K562 (cell line): ENCODE data around the gene OR8A1. TPM values are rescaled to one million over a fixed set of nuclear protein-coding genes. Genes with fewer than 3 reads are reported as not detected.

Experiments
- ATAC-seq: fragments of 200-7000 bp; cut with Tn5 transposase; 3 replicates; pipeline ENCODE4 v1.9.1; 2020; ENCODE audit warnings: moderate library complexity
- BruUV-seq: library from RNA; stranded (reverse); fragments of 400-500 nt; replicated peaks from 2 replicates; lab custom pipeline; 2021; lab: Mats Ljungman, UMichigan
- CTCF ChIA-PET: fragments of 300-600 bp; formaldehyde crosslinking; extraction: SDS; loops from one replicate; lab custom pipeline; 2021; ENCODE audit warnings: low intra/inter-chr PET ratio; lab: Yijun Ruan, JAX
- POLR2A ChIA-PET: fragments of 300-600, 350-650 bp; sonication (Branson Sonifier 250); formaldehyde crosslinking; extraction: SDS; loops from one replicate; lab custom pipeline; 2021; ENCODE audit warnings: antibody characterized with exemption, inconsistent platforms; lab: Yijun Ruan, JAX
- DNase-seq, 4 experiments: peaks; one replicate each; pipeline versions ENCODE4 v3.0.0 to v3.0.0-alpha.2; 2011 to 2018; ENCODE audit warnings: low spot score in 3 of 4, mixed read lengths in 3 of 4; ENCODE audit errors: extremely low read depth in 1 of 4
- FAIRE-seq: peaks from 2 replicates; lab custom pipeline; 2011; peaks lifted over from hg19 to GRCh38; lab: Jason Lieb, UNC
- H2AFZ ChIP-seq: 2 replicates; pipeline ENCODE4 v1.6.0; 2011; ENCODE audit warnings: low read depth, low read length, control low read depth, inconsistent platforms
- H3K27ac ChIP-seq: fragments of 200-600 bp; 3 replicates; pipeline ENCODE4 v1.8.0; 2011; ENCODE audit warnings: low read depth, mild to moderate bottlenecking, control low read depth, inconsistent platforms, low read length, moderate library complexity, mixed read lengths; ENCODE audit errors: extremely low read depth
- H3K27me3 ChIP-seq, 2 experiments: fragments of 300-600 bp in 1 of 2; 2 replicates in 1 of 2; 3 replicates in 1 of 2; pipeline versions ENCODE4 v1.6.0 to v1.8.0; 2011; ENCODE audit warnings: inconsistent platforms in 2 of 2, low read length in 2 of 2, mild to moderate bottlenecking in 1 of 2, mixed read lengths in 1 of 2, moderate library complexity in 1 of 2; ENCODE audit not compliant: control insufficient read depth in 2 of 2, insufficient read depth in 2 of 2
- H3K36me3 ChIP-seq: fragments of 300-600 bp; 3 replicates; pipeline ENCODE4 v1.8.0; 2011; ENCODE audit warnings: mild to moderate bottlenecking, low read length, inconsistent platforms; ENCODE audit not compliant: control insufficient read depth, insufficient read depth
- H3K4me1 ChIP-seq, 2 experiments: fragments of 200-600 bp in 1 of 2; replicated peaks in 1 of 2; 2 replicates in 1 of 2; 3 replicates in 1 of 2; pipeline versions ENCODE4 v1.5.1 to v1.8.0; 2011; ENCODE audit warnings: inconsistent platforms in 2 of 2, low read length in 2 of 2, mild to moderate bottlenecking in 1 of 2, mixed read lengths in 1 of 2, moderate library complexity in 1 of 2; ENCODE audit not compliant: control insufficient read depth in 2 of 2, insufficient read depth in 2 of 2
- H3K4me2 ChIP-seq: 2 replicates; pipeline ENCODE4 v1.6.1; 2011; ENCODE audit warnings: low read length, control low read depth, inconsistent platforms, mixed read lengths; ENCODE audit not compliant: insufficient read depth
- H3K4me3 ChIP-seq: fragments of 200-600 bp; sonication (generic), shearing (Covaris generic); 2 replicates; pipeline ENCODE4 v1.5.1; 2016; ENCODE audit warnings: control low read depth, inconsistent platforms
- H3K79me2 ChIP-seq: fragments of 200-600 bp; 3 replicates; pipeline ENCODE4 v1.8.0; 2011; ENCODE audit warnings: low read length, inconsistent platforms; ENCODE audit not compliant: control insufficient read depth, insufficient read depth
- H3K9ac ChIP-seq, 2 experiments: 2 replicates each; pipeline versions ENCODE4 v1.6.0 to v1.6.1; 2011; ENCODE audit warnings: low read depth in 2 of 2, low read length in 2 of 2, control low read depth in 1 of 2, inconsistent platforms in 1 of 2, mild to moderate bottlenecking in 1 of 2, mixed read lengths in 1 of 2; ENCODE audit not compliant: insufficient read depth in 1 of 2
- H3K9me1 ChIP-seq: one replicate; pipeline ENCODE4 v1.6.0; 2011; ENCODE audit warnings: inconsistent platforms, mild to moderate bottlenecking, low read length, moderate library complexity; ENCODE audit not compliant: control insufficient read depth, insufficient read depth
- H3K9me3 ChIP-seq: replicated peaks from 2 replicates; pipeline ENCODE4 v1.5.1; 2011; ENCODE audit warnings: low read depth, low read length, inconsistent platforms; ENCODE audit not compliant: control insufficient read depth, insufficient read depth
- H4K20me1 ChIP-seq: replicated peaks from 2 replicates; pipeline ENCODE4 v1.6.1; 2011; ENCODE audit warnings: low read length, inconsistent platforms, mixed read lengths; ENCODE audit not compliant: control insufficient read depth, insufficient read depth
- EHMT2 ChIP-seq: fragments of 450-650 bp; IDR thresholded peaks from 2 replicates; pipeline ENCODE4 v1.6.1; 2018; ENCODE audit warnings: antibody characterized with exemption
- ELF2 ChIP-seq: fragments of 250-450 bp; sonication (Bioruptor Pico); IDR thresholded peaks from 2 replicates; pipeline ENCODE4 v1.5.0; 2021; ENCODE audit warnings: mild to moderate bottlenecking
- KLF13 ChIP-seq: fragments of 450-650 bp; IDR thresholded peaks from 2 replicates; pipeline ENCODE4 v1.6.1; 2016; ENCODE audit warnings: missing genetic modification characterization, low read depth, mild to moderate bottlenecking, missing compliant biosample characterization, moderate library complexity, borderline replicate concordance
- NFXL1 ChIP-seq: fragments of 450-650 bp; formaldehyde crosslinking; IDR thresholded peaks from 2 replicates; pipeline ENCODE4 v1.4.0; 2021; ENCODE audit warnings: mild to moderate bottlenecking
- PCBP1 ChIP-seq: fragments of 200-400 bp; formaldehyde crosslinking; IDR thresholded peaks from 2 replicates; pipeline ENCODE4 v1.6.1; 2018; ENCODE audit warnings: mild to moderate bottlenecking, low read depth, low read length; ENCODE audit not compliant: poor library complexity, severe bottlenecking
- SAFB ChIP-seq: fragments of 200-400 bp; formaldehyde crosslinking; IDR thresholded peaks from 2 replicates; pipeline ENCODE4 v1.6.1; 2017; ENCODE audit warnings: low read depth, low read length, borderline replicate concordance
- SIN3B ChIP-seq: fragments of 450-650 bp; IDR thresholded peaks from 2 replicates; pipeline ENCODE4 v1.6.1; 2017; ENCODE audit warnings: low read depth, mild to moderate bottlenecking, moderate library complexity
- SMAD2 ChIP-seq: fragments of 150-350 bp; IDR thresholded peaks from 2 replicates; pipeline ENCODE4 v1.6.1; 2014; ENCODE audit warnings: low read depth, mild to moderate bottlenecking, low read length
- SMARCC2 ChIP-seq: fragments of 450-650 bp; IDR thresholded peaks from 2 replicates; pipeline ENCODE4 v1.6.1; 2017; ENCODE audit warnings: antibody characterized with exemption, moderate library complexity, mild to moderate bottlenecking, low read depth
- TAF1 ChIP-seq: IDR thresholded peaks from 2 replicates; pipeline ENCODE4 v1.6.1; 2011; ENCODE audit warnings: mild to moderate bottlenecking, low read length, moderate library complexity; ENCODE audit not compliant: insufficient read depth, control insufficient read depth, severe bottlenecking; ENCODE audit errors: extremely low read depth
- ZBTB8A ChIP-seq: fragments of 450-650 bp; IDR thresholded peaks from 2 replicates; pipeline ENCODE4 v1.6.1; 2018; ENCODE audit warnings: mild to moderate bottlenecking, moderate library complexity; ENCODE audit not compliant: partially characterized antibody
- ZNF217 ChIP-seq: sonication (generic); formaldehyde crosslinking; IDR thresholded peaks from 2 replicates; pipeline ENCODE4 v1.8.0; 2022; ENCODE audit warnings: mild to moderate bottlenecking, missing genetic modification reagents
- ZNF23 ChIP-seq: fragments of 250-450 bp; sonication (Bioruptor Pico); IDR thresholded peaks from 2 replicates; pipeline ENCODE4 v1.4.0; 2020; ENCODE audit warnings: mild to moderate bottlenecking
- ZNF79 ChIP-seq: fragments of 250-450 bp; sonication (Bioruptor Pico); IDR thresholded peaks from 2 replicates; pipeline ENCODE4 v1.4.0; 2020; ENCODE audit warnings: low read depth, mild to moderate bottlenecking, moderate library complexity
- WGBS: fragments of 100-300 bp; shearing (Covaris generic); methylation state at CpG from one replicate; pipeline ENCODE4 v1.1.6; 2016; ENCODE audit warnings: low coverage, mixed read lengths; ENCODE audit not compliant: insufficient coverage; ENCODE audit errors: missing lambda C conversion rate; 5-methylcytosine and 5-hydroxymethylcytosine counted together
- in situ Hi-C: fragments of 300-500 bp; cut with MboI; formaldehyde crosslinking; loops from 4 replicates; pipeline ENCODE4 v1.15.0; 2018; ENCODE audit warnings: inconsistent platforms, mixed read lengths
- intact Hi-C: fragments of 100-400 bp; cut with micrococcal nuclease; formaldehyde crosslinking; loops from 2 replicates; pipeline ENCODE4 v1.14.2; 2022
- polyA plus RNA-seq, 8 experiments: library from polyadenylated mRNA; depleted of rRNA in 4 of 8; stranded (reverse) in 5 of 8; unstranded in 3 of 8; fragments of >200 nt; fragmentation: Nextera tagmentation in 2 of 8; fragmentation: Illumina TruSeq in 1 of 8; extraction: Ambion mirVana in 2 of 8; extraction: Trizol in 1 of 8; gene quantifications; 2 replicates each; pipeline versions ENCODE4 v1.2.1 to v1.2.3, GENCODE V29; 2011 to 2014; ENCODE audit warnings: inconsistent platforms in 1 of 8, missing spikeins in 1 of 8
- total RNA-seq, 7 experiments: library from RNA; depleted of rRNA in 6 of 7; stranded (reverse); fragments of >200 nt in 6 of 7; fragmentation: Illumina TruSeq in 2 of 7; extraction: Trizol in 2 of 7; gene quantifications; 2 replicates each; pipeline versions ENCODE4 v1.2.1 to v1.2.3, GENCODE V29; 2011 to 2021; ENCODE audit warnings: low replicate concordance in 1 of 7
- TF ChIP-seq, protein P1 (sequence below): fragments of 450-650 bp; IDR thresholded peaks from 2 replicates; pipeline ENCODE4 v1.6.1; 2018; ENCODE audit not compliant: partially characterized antibody
- TF ChIP-seq, protein P2 (sequence below): fragments of 450-650 bp; formaldehyde crosslinking; IDR thresholded peaks from 2 replicates; pipeline ENCODE4 v1.4.0; 2022; ENCODE audit warnings: mild to moderate bottlenecking, moderate library complexity
- TF ChIP-seq, protein P3 (sequence below): fragments of 450-650 bp; IDR thresholded peaks from 2 replicates; pipeline ENCODE4 v1.6.1; 2016; ENCODE audit warnings: borderline replicate concordance

The OR8A1 gene
- total and polyA plus RNA-seq, 9 of the 15 experiments (the other 6 are each of a cell fraction or from before 2014, with no cell fraction given) = 0.27 to 2.7 (median 1.4) TPM

DNA sequence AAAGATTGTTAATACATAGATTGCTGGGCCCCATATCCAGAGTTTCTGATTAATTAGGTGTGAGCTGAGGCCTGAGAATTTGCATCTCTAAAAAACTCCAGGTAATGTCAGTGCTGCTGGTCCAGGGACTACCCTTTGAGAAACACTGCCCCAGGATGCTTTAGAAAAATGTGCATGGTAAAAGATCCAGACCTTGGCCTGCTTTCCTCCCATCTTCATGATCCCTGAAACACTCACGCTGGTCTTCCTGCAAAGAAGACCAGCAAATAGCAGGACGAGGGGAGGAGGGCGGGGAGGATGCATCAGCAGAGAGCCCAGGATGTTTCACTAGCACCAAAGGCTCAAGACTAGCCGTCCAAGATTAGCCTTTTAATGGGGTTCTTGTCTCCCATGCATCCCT lies at the start of gene OR8A1 (continued):
- TF ChIP-seq SMAD2 = no peak
- TF ChIP-seq KLF13 = no peak
- TF ChIP-seq NFXL1 (CRISPR knock-in tag) = no peak
- no peak for TF ChIP-seq TAF1

DNA sequence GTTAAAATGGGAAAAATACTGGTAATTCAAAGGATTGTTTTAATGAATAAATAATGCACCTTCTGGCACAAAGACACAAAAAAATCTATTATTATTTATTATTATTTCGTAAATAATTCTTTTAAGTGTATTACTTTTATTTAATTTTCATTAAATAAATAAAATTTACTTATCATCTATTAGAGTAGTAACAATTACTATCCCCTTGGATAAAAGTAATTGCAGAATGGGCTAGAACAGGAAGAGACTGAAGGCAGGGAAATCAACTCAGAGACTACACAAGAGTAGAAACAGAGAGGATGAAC lies 49.3 kb upstream of the OR8A1 start:
- no peak for FAIRE-seq
- BruUV-seq = no TSS peak
- H3K4me1 ChIP-seq = no peaks in the 10 kb centered on the region
- no peaks in the 10 kb centered on the region for H4K20me1 ChIP-seq
- H3K27me3 ChIP-seq = peaks cover 0 to 11% of the 10 kb centered on the region in 2 experiments; a peak in 3 of 5 replicates
- no peak overlapping the region for H3K4me3 ChIP-seq
- no peaks in the 10 kb centered on the region for H3K9me1 ChIP-seq
- H3K9me3 ChIP-seq = no peaks in the 10 kb centered on the region
- 0% methylated on average over 1 of the region's 1 CpG for WGBS
- ATAC-seq = no peak
- no peak overlapping the region for H3K4me2 ChIP-seq
- no peak overlapping the region for H3K9ac ChIP-seq
- no peak for DNase-seq
- in situ Hi-C loops (no loop called here), intact Hi-C loops (no loop called here)
- H3K79me2 ChIP-seq = no peaks in the 10 kb centered on the region
- ChIA-PET POLR2A (no interaction called here), CTCF (no interaction called here)
- no peak overlapping the region for H2AFZ ChIP-seq
- H3K36me3 ChIP-seq = no peaks in the 10 kb centered on the region
- H3K27ac ChIP-seq = no peak overlapping the region
- TF ChIP-seq SAFB (no peak), ZNF79 (CRISPR knock-in tag) (no peak), SIN3B (no peak), ZBTB8A (no peak), ZNF217 (no peak), PCBP1 (no peak), ELF2 (CRISPR knock-in tag) (no peak), ZNF23 (CRISPR knock-in tag) (no peak), SMARCC2 (no peak), EHMT2 (no peak)
- TF ChIP-seq, protein P1, sequence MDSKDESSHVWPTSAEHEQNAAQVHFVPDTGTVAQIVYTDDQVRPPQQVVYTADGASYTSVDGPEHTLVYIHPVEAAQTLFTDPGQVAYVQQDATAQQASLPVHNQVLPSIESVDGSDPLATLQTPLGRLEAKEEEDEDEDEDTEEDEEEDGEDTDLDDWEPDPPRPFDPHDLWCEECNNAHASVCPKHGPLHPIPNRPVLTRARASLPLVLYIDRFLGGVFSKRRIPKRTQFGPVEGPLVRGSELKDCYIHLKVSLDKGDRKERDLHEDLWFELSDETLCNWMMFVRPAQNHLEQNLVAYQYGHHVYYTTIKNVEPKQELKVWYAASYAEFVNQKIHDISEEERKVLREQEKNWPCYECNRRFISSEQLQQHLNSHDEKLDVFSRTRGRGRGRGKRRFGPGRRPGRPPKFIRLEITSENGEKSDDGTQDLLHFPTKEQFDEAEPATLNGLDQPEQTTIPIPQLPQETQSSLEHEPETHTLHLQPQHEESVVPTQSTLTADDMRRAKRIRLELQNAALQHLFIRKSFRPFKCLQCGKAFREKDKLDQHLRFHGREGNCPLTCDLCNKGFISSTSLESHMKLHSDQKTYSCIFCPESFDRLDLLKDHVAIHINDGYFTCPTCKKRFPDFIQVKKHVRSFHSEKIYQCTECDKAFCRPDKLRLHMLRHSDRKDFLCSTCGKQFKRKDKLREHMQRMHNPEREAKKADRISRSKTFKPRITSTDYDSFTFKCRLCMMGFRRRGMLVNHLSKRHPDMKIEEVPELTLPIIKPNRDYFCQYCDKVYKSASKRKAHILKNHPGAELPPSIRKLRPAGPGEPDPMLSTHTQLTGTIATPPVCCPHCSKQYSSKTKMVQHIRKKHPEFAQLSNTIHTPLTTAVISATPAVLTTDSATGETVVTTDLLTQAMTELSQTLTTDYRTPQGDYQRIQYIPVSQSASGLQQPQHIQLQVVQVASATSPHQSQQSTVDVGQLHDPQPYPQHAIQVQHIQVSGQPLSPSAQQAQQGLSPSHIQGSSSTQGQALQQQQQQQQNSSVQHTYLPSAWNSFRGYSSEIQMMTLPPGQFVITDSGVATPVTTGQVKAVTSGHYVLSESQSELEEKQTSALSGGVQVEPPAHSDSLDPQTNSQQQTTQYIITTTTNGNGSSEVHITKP = no peak
- TF ChIP-seq, protein P2, sequence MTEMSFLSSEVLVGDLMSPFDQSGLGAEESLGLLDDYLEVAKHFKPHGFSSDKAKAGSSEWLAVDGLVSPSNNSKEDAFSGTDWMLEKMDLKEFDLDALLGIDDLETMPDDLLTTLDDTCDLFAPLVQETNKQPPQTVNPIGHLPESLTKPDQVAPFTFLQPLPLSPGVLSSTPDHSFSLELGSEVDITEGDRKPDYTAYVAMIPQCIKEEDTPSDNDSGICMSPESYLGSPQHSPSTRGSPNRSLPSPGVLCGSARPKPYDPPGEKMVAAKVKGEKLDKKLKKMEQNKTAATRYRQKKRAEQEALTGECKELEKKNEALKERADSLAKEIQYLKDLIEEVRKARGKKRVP (CRISPR knock-in tag) = no peak
- TF ChIP-seq, protein P3, sequence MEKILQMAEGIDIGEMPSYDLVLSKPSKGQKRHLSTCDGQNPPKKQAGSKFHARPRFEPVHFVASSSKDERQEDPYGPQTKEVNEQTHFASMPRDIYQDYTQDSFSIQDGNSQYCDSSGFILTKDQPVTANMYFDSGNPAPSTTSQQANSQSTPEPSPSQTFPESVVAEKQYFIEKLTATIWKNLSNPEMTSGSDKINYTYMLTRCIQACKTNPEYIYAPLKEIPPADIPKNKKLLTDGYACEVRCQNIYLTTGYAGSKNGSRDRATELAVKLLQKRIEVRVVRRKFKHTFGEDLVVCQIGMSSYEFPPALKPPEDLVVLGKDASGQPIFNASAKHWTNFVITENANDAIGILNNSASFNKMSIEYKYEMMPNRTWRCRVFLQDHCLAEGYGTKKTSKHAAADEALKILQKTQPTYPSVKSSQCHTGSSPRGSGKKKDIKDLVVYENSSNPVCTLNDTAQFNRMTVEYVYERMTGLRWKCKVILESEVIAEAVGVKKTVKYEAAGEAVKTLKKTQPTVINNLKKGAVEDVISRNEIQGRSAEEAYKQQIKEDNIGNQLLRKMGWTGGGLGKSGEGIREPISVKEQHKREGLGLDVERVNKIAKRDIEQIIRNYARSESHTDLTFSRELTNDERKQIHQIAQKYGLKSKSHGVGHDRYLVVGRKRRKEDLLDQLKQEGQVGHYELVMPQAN = no peak
